NCI-H2107 treated with DMSO at 0.1 percent for 48 hours (cell line): ENCODE results near the gene FRMD4A.

Source experiments
- DNase-seq: peaks from one replicate; lab custom pipeline; 2025; ENCODE audit not compliant: unreplicated experiment; lab: John Stamatoyannopoulos, UW

FRMD4A gene

DNA sequence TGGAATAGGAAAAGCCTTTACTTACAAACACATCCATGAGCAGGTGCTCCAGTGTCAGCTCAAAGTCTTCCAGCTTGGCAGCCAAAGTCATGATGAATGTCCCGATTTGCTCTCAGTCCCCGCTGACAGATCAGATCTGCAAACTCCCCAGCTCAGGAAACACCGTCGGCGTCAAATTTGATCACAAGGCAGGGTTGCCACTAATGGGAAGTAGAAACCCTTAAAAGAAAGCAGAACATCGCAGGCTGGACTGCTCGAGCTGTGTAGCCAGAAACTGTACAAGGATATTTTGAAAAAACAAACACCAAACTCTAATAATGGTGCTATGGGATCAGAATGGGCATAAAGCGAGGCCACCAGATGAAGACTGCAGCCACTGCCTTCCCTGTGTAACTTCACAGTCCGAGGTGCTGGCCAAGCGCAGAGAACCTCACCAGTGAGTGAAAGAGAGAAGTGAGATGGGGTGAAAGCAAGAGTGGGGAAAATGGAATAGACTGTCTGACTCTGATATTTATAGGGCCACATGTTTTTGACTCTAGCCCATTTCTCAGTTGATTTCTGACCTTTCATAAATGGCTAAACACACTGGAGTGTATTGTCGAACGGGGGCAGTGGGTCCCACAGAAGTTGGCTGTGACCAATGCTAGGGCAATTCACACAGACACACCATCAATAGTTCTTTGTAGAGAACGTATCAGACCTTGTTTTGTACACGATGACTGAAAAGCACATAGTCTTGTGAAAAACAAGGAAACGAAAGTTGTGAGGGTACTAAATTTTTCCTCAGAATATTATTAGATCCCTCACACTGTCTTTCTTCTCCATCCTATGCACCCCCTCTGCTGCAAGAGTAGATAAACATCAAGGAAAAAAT is 306.2 kb downstream of the FRMD4A start:
- no peak for DNase-seq

GRCh38 chr10:14023673-14024328 is 306.9 kb downstream of the FRMD4A start:
- DNase-seq, result no peak

GRCh38 chr10:14022954-14023672 is 307.6 kb downstream of the FRMD4A start:
- DNase-seq, result no peak

DNA sequence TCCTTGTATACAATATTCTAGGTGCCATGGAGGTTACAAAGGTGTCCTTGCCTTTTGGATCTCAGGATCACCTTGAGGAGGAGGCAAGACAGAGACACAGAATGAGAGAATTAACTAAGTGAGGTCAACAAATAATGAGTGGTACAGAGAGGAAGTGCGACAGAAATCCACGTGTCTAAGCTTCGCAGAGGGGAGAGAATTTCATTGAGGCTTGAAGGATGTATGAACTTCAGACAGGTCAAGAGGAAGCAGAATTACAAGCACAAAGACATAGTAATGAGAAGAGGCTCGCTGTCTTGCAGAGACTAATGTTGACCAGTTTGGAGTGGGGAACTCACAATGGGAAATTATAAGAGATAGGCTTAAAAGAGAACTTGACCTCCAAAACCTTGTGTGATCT is 308.7 kb downstream of the FRMD4A start:
- no peak for DNase-seq

DNA sequence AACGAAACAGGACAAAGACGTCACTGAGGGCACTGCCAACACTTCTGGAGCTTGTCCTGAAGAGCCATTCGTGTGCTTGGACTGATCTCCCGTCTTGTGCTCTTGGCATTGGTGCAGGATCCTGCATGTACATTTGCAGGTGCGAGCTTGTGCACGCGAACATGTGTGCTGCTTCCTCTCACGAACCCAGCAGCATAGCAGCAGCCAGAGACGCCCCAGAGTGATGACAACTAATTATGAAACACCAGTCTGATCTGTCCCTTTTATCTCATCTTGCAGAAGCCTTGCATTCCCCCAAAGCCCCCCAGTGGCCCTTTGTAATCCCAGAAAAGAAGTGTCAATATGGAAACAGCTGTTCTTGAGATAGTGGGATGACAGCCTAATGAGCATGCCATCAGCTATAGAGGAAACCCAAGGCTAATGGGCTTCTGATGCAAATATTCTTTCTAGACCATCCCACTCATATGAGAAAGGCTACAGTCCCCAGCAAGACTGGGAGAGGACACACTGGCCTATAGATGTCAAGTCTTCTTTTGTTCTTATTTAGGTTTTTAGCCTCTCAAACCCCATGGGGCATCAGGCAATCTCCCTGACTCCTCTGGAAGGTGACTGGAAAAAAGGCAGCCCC is 310.6 kb downstream of the FRMD4A start:
- DNase-seq, result no peak

- DNase-seq, result no peak
Measured at GRCh38 chr10:14017467-14017866, 313.3 kb downstream of the FRMD4A start.

- DNase-seq, result no peak
Measured at GRCh38 chr10:14016931-14017333, 313.8 kb downstream of the FRMD4A start.

- no peak for DNase-seq
Measured at GRCh38 chr10:14016011-14016536, 314.6 kb downstream of the FRMD4A start.

DNA sequence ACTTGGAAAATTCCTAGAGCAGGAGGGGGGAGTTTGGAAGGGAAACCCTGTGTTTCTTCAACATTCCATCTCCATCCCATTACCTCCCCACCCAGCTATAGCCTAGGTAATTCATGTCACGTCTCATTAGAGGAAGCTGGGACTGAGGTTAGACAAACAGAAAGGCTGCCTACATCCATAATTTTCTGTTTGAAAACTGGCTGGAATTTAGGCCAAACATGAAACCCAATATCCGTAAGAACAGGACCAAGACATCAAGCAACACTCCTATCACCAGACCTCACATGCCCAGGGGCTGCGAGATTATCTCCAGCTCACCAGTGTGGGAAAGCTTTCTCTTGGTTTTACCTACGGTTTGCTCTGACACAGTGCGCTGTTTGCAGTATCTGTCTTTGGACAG is 316.3 kb downstream of the FRMD4A start:
- DNase-seq, result no peak

DNA sequence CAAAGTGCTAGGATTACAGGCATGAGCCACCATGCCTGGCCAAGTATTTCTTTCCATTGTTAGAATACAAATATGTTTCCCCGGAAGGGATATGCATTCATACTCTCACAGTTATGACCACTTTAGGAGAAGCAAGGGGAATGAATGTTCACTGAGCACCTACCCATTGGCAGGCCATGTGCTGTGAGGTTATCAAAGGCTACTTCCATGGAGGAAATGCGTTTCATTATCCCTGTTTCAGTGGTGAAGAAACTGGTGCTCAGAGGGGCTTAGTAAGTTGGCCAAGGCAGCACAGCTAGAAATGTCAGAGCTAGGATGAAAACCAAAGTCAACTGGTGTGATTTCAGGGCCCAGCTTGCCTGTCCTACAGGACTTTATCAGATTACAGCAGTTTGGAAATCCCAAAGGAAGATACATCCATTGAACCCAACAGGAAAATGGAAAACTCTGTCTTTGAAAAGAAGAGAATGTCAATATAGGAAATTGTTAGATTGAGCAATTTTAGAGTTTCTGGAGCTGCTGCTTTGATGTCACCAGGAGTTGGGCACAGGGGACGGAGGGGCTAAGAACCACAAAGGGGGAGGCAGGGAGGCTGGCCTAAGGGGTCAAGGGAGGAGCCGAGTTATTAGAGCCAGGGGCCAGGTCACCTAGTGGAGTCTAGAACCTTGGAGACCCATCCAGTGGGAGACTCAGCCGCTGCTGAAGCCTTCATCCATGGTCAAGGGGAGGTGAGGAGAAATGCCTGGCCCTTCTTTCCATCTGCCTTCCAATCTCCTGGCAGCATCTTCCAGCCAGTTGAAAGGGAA is 319.8 kb downstream of the FRMD4A start:
- DNase-seq, result no peak

- no peak for DNase-seq
Measured at GRCh38 chr10:14010101-14010558, 320.6 kb downstream of the FRMD4A start.

DNA sequence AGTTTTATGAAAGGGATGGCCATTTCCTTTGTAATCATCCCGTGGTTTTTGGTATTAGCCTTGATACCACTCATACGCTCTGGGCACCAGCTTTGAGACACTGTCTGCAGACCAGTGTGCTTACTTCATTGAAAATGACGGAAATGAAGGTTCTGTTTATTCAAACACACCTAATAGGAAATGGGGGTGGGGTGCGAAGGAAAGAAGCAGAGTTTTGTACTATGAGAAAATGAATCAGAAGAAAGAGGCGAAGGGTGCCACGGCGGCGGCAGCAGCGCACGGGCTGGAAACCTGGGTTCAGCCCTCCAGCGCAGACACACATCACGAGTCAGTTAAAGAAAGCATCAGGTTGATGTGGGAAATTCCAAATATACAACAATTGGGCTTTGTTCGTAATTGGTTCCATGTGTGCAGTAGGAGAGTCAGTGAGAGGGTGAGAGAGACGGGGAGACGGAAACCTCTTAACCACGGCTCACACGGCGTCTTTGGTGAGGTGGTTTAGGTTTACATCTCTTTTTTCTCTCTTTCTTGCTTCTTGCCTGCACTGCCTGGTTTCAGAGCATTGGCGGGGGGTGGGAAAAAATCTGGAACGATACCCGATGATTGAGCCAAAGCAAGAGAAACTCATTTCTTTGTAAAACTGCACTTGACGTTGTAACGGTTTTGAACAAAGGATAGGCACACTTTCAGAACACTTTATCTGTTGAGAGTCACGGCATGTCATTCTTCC is 321.2 kb downstream of the FRMD4A start:
- no peak for DNase-seq

- DNase-seq, result no peak
Measured at GRCh38 chr10:14008740-14009080, 322.0 kb downstream of the FRMD4A start.

GRCh38 chr10:14004536-14004935 is 326.2 kb downstream of the FRMD4A start:
- no peak for DNase-seq

- DNase-seq, result no peak
Measured at GRCh38 chr10:14003517-14004184, 327.1 kb downstream of the FRMD4A start.

- no peak for DNase-seq
Measured at GRCh38 chr10:14001298-14002040, 329.3 kb downstream of the FRMD4A start.

DNA sequence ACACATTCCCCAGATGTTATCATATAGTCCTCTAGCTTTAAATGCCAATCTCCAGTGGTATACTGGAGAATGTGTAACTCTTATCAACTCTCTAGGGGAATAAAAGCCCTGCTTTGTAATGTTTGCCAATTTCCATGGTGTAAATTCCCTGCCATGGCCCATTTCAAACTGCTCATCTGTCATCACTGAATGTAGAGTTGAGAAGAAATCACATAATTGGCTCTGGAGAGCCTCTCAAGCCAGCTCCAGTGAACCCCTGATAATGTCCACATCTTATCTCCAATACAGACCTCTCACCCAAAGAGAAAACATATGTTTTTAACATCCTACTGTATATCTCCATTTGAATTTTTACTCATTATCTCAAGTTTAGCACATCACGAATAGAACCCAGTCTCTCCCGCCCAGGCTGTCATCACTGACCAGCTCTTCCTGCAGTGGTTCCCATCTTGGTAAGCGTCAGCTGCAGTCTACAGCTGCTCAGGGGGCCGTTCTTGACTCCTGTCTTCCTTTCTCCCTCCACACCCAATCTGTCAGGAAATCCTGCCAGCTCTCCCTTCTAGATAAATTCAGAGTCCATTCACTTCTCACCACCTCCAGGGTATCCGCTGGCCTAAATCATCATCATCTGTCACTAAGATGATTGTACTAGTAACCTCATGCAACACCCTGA is 332.4 kb downstream of the FRMD4A start:
- DNase-seq, result no peak

DNA sequence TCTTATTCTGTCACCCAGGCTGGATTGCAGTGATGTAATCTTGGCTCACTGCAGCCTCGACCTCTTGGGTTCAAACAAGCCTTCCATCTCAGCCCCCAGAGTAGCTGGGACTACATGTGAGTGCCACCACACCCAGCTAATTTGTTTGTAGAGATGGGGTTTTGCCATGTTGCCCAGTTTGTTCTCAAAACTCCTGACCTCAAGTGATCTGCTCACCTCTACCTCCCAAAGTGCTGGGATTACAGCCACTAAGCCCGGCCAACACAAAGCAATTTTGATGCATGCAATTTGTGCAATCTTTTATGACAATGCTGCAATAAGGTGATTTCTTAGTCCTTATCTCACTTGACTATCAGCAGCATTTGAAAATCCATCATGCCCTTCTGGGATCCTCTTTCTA is 333.1 kb downstream of the FRMD4A start:
- no peak for DNase-seq
